Activated naive CD4-positive, alpha-beta T cell treated with anti-CD3 and anti-CD28 coated beads, Interleukin-2, amount 50 U/mL, for 72 hours (primary cell): Measurements from ENCODE around the gene PIK3R3. TPM values are rescaled to one million over a fixed set of nuclear protein-coding genes. Genes with fewer than 3 reads are reported as not detected.

ENCODE experiments used
- ATAC-seq, 2 donors: fragments of 150-1000 bp; cut with Tn5 transposase; 2 replicates each; pipeline ENCODE4 v1.10.0; 2021; ENCODE audit warnings: mild to moderate bottlenecking in 2 of 2, moderate library complexity in 2 of 2
- DNase-seq, 2 donors: peaks; one replicate each; pipeline ENCODE4 v3.0.0; 2021 to 2022; ENCODE audit warnings: low spot score in 2 of 2
- H3K27ac Mint-ChIP-seq, 2 donors: one replicate each; pipeline ENCODE4 v1.8.0; 2022; ENCODE audit warnings: mild to moderate bottlenecking in 2 of 2, mixed read lengths in 2 of 2
- H3K36me3 Mint-ChIP-seq, 2 donors: one replicate each; pipeline ENCODE4 v1.8.0; 2022; ENCODE audit warnings: mixed read lengths in 2 of 2
- H3K9me3 Mint-ChIP-seq, 2 donors: one replicate each; pipeline ENCODE4 v1.8.0; 2022; ENCODE audit warnings: mixed read lengths in 2 of 2
- total RNA-seq, 2 donors: library from RNA; stranded (reverse); gene quantifications; one replicate each; pipeline ENCODE4 v1.2.3, GENCODE V29; 2022

PIK3R3 gene
- total RNA-seq, 2 donors from 2014 or later, result 0.45 to 2.2 TPM

GRCh38 chr1:46166521-46167462 is 34.4 kb upstream of the PIK3R3 start:
- Mint-ChIP-seq H3K27ac (peak overlapping the region; percentile 63 to 91), H3K36me3 (no peaks in the 10 kb centered on the region), H3K9me3 (no peaks in the 10 kb centered on the region)
- ATAC-seq (peak; percentile 74 to 75), DNase-seq (peak in 1 of 2 donors; percentile 45)

GRCh38 chr1:46160212-46160611 is 27.8 kb upstream of the PIK3R3 start:
- Mint-ChIP-seq H3K9me3 (no peaks in the 10 kb centered on the region), H3K27ac (no peak overlapping the region), H3K36me3 (no peaks in the 10 kb centered on the region)
- DNase-seq (no peak), ATAC-seq (no peak)

- Mint-ChIP-seq H3K27ac (no peak overlapping the region), H3K36me3 (no peaks in the 10 kb centered on the region), H3K9me3 (no peaks in the 10 kb centered on the region)
- DNase-seq (no peak), ATAC-seq (no peak)
These were observed 27.1 kb upstream of the PIK3R3 start for GRCh38 chr1:46159516-46159915.

- ATAC-seq (no peak), DNase-seq (no peak)
- Mint-ChIP-seq H3K27ac (no peak overlapping the region), H3K36me3 (no peaks in the 10 kb centered on the region), H3K9me3 (no peaks in the 10 kb centered on the region)
These were observed 26.2 kb upstream of the PIK3R3 start for GRCh38 chr1:46158312-46159281.

- ATAC-seq (no peak), DNase-seq (no peak)
- Mint-ChIP-seq H3K36me3 (no peaks in the 10 kb centered on the region), H3K9me3 (no peaks in the 10 kb centered on the region), H3K27ac (no peak overlapping the region)
These were observed 25.5 kb upstream of the PIK3R3 start for GRCh38 chr1:46157916-46158311.

- no peak overlapping the region for H3K27ac Mint-ChIP-seq
- ATAC-seq, result no peak
These were observed 21.3 kb upstream of the PIK3R3 start for GRCh38 chr1:46153732-46154131.

GRCh38 chr1:46153228-46153627 is 20.8 kb upstream of the PIK3R3 start:
- Mint-ChIP-seq H3K9me3 (no peaks in the 10 kb centered on the region), H3K27ac (no peak overlapping the region), H3K36me3 (no peaks in the 10 kb centered on the region)
- ATAC-seq, result no peak
- no peak for DNase-seq

More at GRCh38 chr1:46153732-46154131, 21.3 kb upstream of the PIK3R3 start:
- DNase-seq, result no peak
- Mint-ChIP-seq H3K36me3 (no peaks in the 10 kb centered on the region), H3K9me3 (no peaks in the 10 kb centered on the region)

GRCh38 chr1:46152016-46152415 is 19.6 kb upstream of the PIK3R3 start:
- H3K9me3 Mint-ChIP-seq, result no peaks in the 10 kb centered on the region
- DNase-seq (no peak), ATAC-seq (no peak)
- H3K36me3 Mint-ChIP-seq, result no peaks in the 10 kb centered on the region
- no peak overlapping the region for H3K27ac Mint-ChIP-seq

GRCh38 chr1:46150085-46150484 is 17.7 kb upstream of the PIK3R3 start:
- ATAC-seq, result no peak
- H3K36me3 Mint-ChIP-seq, result no peaks in the 10 kb centered on the region
- no peak for DNase-seq
- no peaks in the 10 kb centered on the region for H3K9me3 Mint-ChIP-seq
- no peak overlapping the region for H3K27ac Mint-ChIP-seq

GRCh38 chr1:46148318-46148717 is 15.9 kb upstream of the PIK3R3 start:
- Mint-ChIP-seq H3K27ac (no peak overlapping the region), H3K36me3 (no peaks in the 10 kb centered on the region)

GRCh38 chr1:46137916-46138315 is 5.5 kb upstream of the PIK3R3 start:
- Mint-ChIP-seq H3K27ac (no peak overlapping the region), H3K36me3 (peaks cover 0 to 9% of the 10 kb centered on the region in 2 donors), H3K9me3 (no peaks in the 10 kb centered on the region)
- DNase-seq (no peak), ATAC-seq (no peak)

More at GRCh38 chr1:46148318-46148717, 15.9 kb upstream of the PIK3R3 start:
- ATAC-seq, result no peak
- DNase-seq, result no peak
- H3K9me3 Mint-ChIP-seq, result no peaks in the 10 kb centered on the region

- no peak for DNase-seq
- peaks cover 0 to 20% of the 10 kb centered on the region in 2 donors for H3K36me3 Mint-ChIP-seq
- no peaks in the 10 kb centered on the region for H3K9me3 Mint-ChIP-seq
- no peak for ATAC-seq
- H3K27ac Mint-ChIP-seq, result no peak overlapping the region
These were observed 4.3 kb upstream of the PIK3R3 start for GRCh38 chr1:46136711-46137110.

- ATAC-seq (peak in 1 of 2 donors; percentile 38), DNase-seq (no peak)
- H3K9me3 Mint-ChIP-seq, result no peaks in the 10 kb centered on the region
- peaks cover 0 to 20% of the 10 kb centered on the region in 2 donors for H3K36me3 Mint-ChIP-seq
- H3K27ac Mint-ChIP-seq, result no peak overlapping the region
These were observed 2.4 kb upstream of the PIK3R3 start for GRCh38 chr1:46134660-46135331.

- peaks cover 0 to 20% of the 10 kb centered on the region in 2 donors for H3K36me3 Mint-ChIP-seq
- no peaks in the 10 kb centered on the region for H3K9me3 Mint-ChIP-seq
- DNase-seq (no peak), ATAC-seq (no peak)
- peak overlapping the region in 1 of 2 donors; percentile 91 for H3K27ac Mint-ChIP-seq
These were observed 1.4 kb upstream of the PIK3R3 start for GRCh38 chr1:46133781-46134350.

GRCh38 chr1:46133181-46133658 is 791 bp upstream of the PIK3R3 start:
- ATAC-seq (peak; percentile 50 to 55), DNase-seq (peak in 1 of 2 donors; percentile 56)
- H3K27ac Mint-ChIP-seq, result peak overlapping the region in 1 of 2 donors; percentile 91

More at GRCh38 chr1:46133181-46133658, 791 bp upstream of the PIK3R3 start:
- Mint-ChIP-seq H3K36me3 (peaks cover 0 to 20% of the 10 kb centered on the region in 2 donors), H3K9me3 (no peaks in the 10 kb centered on the region)
